Adrenal gland (tissue), 5 donors: Measurements from ENCODE around the gene ATP9B.
A peak's percentile ranks its signal among the peaks of the same experiment; 100 is the strongest.

ENCODE experiments used
- CTCF ChIP-seq, 6 experiments: fragments of 450-650 bp in 4 of 6; fragments of 200-600 bp in 2 of 6; sonication (generic) in 1 of 6; IDR thresholded peaks; 1 replicate in 5 of 6; 2 replicates in 1 of 6; pipeline versions ENCODE4 v1.5.1 to v1.8.0; 2016 to 2021; ENCODE audit warnings: antibody characterized with exemption in 6 of 6, mild to moderate bottlenecking in 2 of 6, moderate library complexity in 1 of 6
- POLR2A ChIP-seq, 2 donors: fragments of 450-650 bp; IDR thresholded peaks; one replicate each; pipeline ENCODE4 v1.6.1; 2017; ENCODE audit warnings: antibody characterized with exemption in 2 of 2, mild to moderate bottlenecking in 2 of 2, moderate library complexity in 1 of 2
- donor health status: DM: no; HTN: no; CAD: no.

GRCh38 chr18:79378536-79379250 lies 309.5 kb downstream of the ATP9B start:
- TF ChIP-seq CTCF (IDR thresholded peaks at IDR 0.05) = peak; percentile 66 to 92 (median 83)
- no peak for TF ChIP-seq POLR2A (IDR thresholded peaks at IDR 0.05)
